H1 (cell line): ENCODE data around the gene PHLPP1. TPM values are rescaled to one million over a fixed set of nuclear protein-coding genes. Genes with fewer than 3 reads are reported as not detected.

Experiments
- NANOG ChIP-seq: IDR thresholded peaks from 2 replicates; pipeline ENCODE4 v1.6.1; 2011; ENCODE audit warnings: low read length, low read depth, mild to moderate bottlenecking, inconsistent platforms; ENCODE audit not compliant: insufficient read depth, poor library complexity, severe bottlenecking
- RBBP5 ChIP-seq: IDR thresholded peaks from 2 replicates; pipeline ENCODE4 v1.7.1; 2012; ENCODE audit warnings: low read depth, mild to moderate bottlenecking, inconsistent platforms, low read length, moderate library complexity, borderline replicate concordance
- SP4 ChIP-seq: IDR thresholded peaks from 2 replicates; pipeline ENCODE4 v1.6.1; 2012; ENCODE audit warnings: low read length, inconsistent platforms
- SRF ChIP-seq: IDR thresholded peaks from 2 replicates; pipeline ENCODE4 v1.6.1; 2011; ENCODE audit warnings: mild to moderate bottlenecking, low read depth, low read length, moderate library complexity
- YY1 ChIP-seq: IDR thresholded peaks from 2 replicates; pipeline ENCODE4 v1.6.1; 2011; ENCODE audit warnings: low read depth, mild to moderate bottlenecking, low read length
- polyA plus RNA-seq, 7 experiments: library from polyadenylated mRNA; depleted of rRNA in 3 of 7; stranded (reverse) in 5 of 7; unstranded in 2 of 7; fragments of >200 nt in 5 of 7; fragments of 200-250 nt in 2 of 7; gene quantifications; 1 replicate in 5 of 7; 2 replicates in 1 of 7; 4 replicates in 1 of 7; pipeline versions ENCODE4 v1.2.1 to v1.2.3, GENCODE V29; 2011 to 2013; ENCODE audit warnings: missing spikeins in 2 of 7, mixed read lengths in 2 of 7
- total RNA-seq: library from RNA; stranded (reverse); fragmentation: NEBNext Ultra II Directional; extraction: Animal tissue kit (Norgen Biotek cat#: 25700); gene quantifications from 2 replicates; pipeline ENCODE4 v1.2.1, GENCODE V29; 2021
- TF ChIP-seq, protein P1 (sequence below): IDR thresholded peaks from 2 replicates; pipeline ENCODE4 v1.6.1; 2012; ENCODE audit warnings: inconsistent platforms

Gene PHLPP1
- total and polyA plus RNA-seq, 2 of the 8 experiments (the other 6 are each of a cell fraction or from before 2014, with no cell fraction given): 28.0 to 66.3 TPM

GRCh38 chr18:62900132-62900883, 185.0 kb downstream of the PHLPP1 start (continued):
- no peak for TF ChIP-seq RBBP5
- no peak for TF ChIP-seq YY1
- TF ChIP-seq SRF: no peak
- TF ChIP-seq SP4: no peak
- no peak for TF ChIP-seq NANOG
- TF ChIP-seq, protein P1, sequence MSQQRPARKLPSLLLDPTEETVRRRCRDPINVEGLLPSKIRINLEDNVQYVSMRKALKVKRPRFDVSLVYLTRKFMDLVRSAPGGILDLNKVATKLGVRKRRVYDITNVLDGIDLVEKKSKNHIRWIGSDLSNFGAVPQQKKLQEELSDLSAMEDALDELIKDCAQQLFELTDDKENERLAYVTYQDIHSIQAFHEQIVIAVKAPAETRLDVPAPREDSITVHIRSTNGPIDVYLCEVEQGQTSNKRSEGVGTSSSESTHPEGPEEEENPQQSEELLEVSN: no peak
